B cell (primary cell): Measurements from ENCODE around the gene TRIM50. TPM values are rescaled to one million over a fixed set of nuclear protein-coding genes. Genes with fewer than 3 reads are reported as not detected.
"Not testable (repeated sequence)": the region's sequence is repeated elsewhere in the genome, so short reads cannot be mapped to it uniquely, and the experiment has no call there.

Experiments
- ATAC-seq: fragments of 200-7000 bp; cut with Tn5 transposase; one replicate; pipeline ENCODE4 v1.10.0; 2021; ENCODE audit warnings: low read depth, mild to moderate bottlenecking, moderate number of reproducible peaks, moderate library complexity
- CTCF ChIA-PET: fragments of 350-600 bp; sonication (Branson Sonifier 250); formaldehyde crosslinking; loops from one replicate; lab custom pipeline; 2021; ENCODE audit warnings: antibody characterized with exemption, inconsistent platforms; lab: Charles Lee
- POLR2A ChIA-PET: fragments of 350-600 bp; sonication (Branson Sonifier 250); formaldehyde crosslinking; loops from one replicate; lab custom pipeline; 2021; ENCODE audit warnings: antibody characterized with exemption; lab: Charles Lee
- DNase-seq: peaks from one replicate; pipeline ENCODE4 v3.0.0; 2013
- H2AFZ ChIP-seq: 2 replicates; pipeline ENCODE4 v1.6.1; 2012; ENCODE audit warnings: mild to moderate bottlenecking, low read depth, low read length; ENCODE audit not compliant: insufficient read depth, poor library complexity, severe bottlenecking
- H3K27ac ChIP-seq, 2 donors: 1 replicate in 1 of 2; 2 replicates in 1 of 2; pipeline ENCODE4 v1.5.1; 2012 to 2013; ENCODE audit warnings: low read length in 2 of 2, mild to moderate bottlenecking in 2 of 2, moderate library complexity in 1 of 2
- H3K27me3 ChIP-seq, 4 experiments: fragments of 200-600 bp in 1 of 4; sonication (generic) in 1 of 4; replicated peaks in 1 of 4; 1 replicate in 2 of 4; 2 replicates in 2 of 4; pipeline versions ENCODE4 v1.6.1 to v1.7.0; 2013 to 2016; ENCODE audit warnings: low read length in 3 of 4, mild to moderate bottlenecking in 2 of 4, mixed read lengths in 1 of 4, moderate library complexity in 1 of 4; ENCODE audit not compliant: insufficient read depth in 4 of 4, control insufficient read depth in 3 of 4; ENCODE audit errors: control extremely low read depth in 1 of 4
- H3K36me3 ChIP-seq, 2 experiments: replicated peaks in 1 of 2; 1 replicate in 1 of 2; 2 replicates in 1 of 2; pipeline versions ENCODE4 v1.6.1 to v1.7.1; 2013; ENCODE audit warnings: low read length in 1 of 2; ENCODE audit not compliant: insufficient read depth in 2 of 2, control insufficient read depth in 1 of 2; ENCODE audit errors: control extremely low read depth in 1 of 2, extremely low read depth in 1 of 2
- H3K4me1 ChIP-seq, 2 donors: fragments of 200-600 bp in 1 of 2; sonication (generic) in 1 of 2; 1 replicate in 1 of 2; 2 replicates in 1 of 2; pipeline versions ENCODE4 v1.5.1 to v1.6.1; 2013 to 2017; ENCODE audit warnings: low read length in 2 of 2; ENCODE audit not compliant: control insufficient read depth in 2 of 2, insufficient read depth in 2 of 2
- H3K4me2 ChIP-seq: replicated peaks from 2 replicates; pipeline ENCODE3; 2012; ENCODE audit warnings: mild to moderate bottlenecking, low read depth, low read length; ENCODE audit not compliant: poor library complexity, severe bottlenecking
- H3K4me3 ChIP-seq, 5 experiments: fragments of 200-600 bp in 1 of 5; sonication (generic) in 1 of 5; 1 replicate in 3 of 5; 2 replicates in 2 of 5; pipeline versions ENCODE4 v1.5.1 to v1.7.0; 2011 to 2016; ENCODE audit warnings: low read length in 4 of 5, mild to moderate bottlenecking in 4 of 5, low read depth in 2 of 5, control low read depth in 1 of 5, moderate library complexity in 1 of 5; ENCODE audit not compliant: insufficient read depth in 1 of 5; ENCODE audit errors: control extremely low read depth in 1 of 5, extremely low read depth in 1 of 5
- H3K79me2 ChIP-seq: fragments of 200-600 bp; sonication (generic); one replicate; pipeline ENCODE4 v1.6.0; 2016; ENCODE audit warnings: low read length; ENCODE audit not compliant: control insufficient read depth, insufficient read depth
- H3K9ac ChIP-seq: fragments of 200-600 bp; sonication (generic); 2 replicates; pipeline ENCODE4 v1.6.1; 2017; ENCODE audit warnings: mild to moderate bottlenecking, low read length, moderate library complexity
- H3K9me3 ChIP-seq, 3 donors: one replicate each; pipeline versions ENCODE4 v1.6.1 to v1.7.1; 2013; ENCODE audit warnings: low read length in 2 of 3; ENCODE audit not compliant: control insufficient read depth in 2 of 3, insufficient read depth in 1 of 3; ENCODE audit errors: control extremely low read depth in 1 of 3
- H4K20me1 ChIP-seq: 2 replicates; pipeline ENCODE4 v1.6.0; 2012; ENCODE audit warnings: mild to moderate bottlenecking, low read length; ENCODE audit not compliant: insufficient read depth, control insufficient read depth, poor library complexity, severe bottlenecking
- H3K27ac Mint-ChIP-seq: one replicate; pipeline ENCODE4 v1.8.0; 2021; ENCODE audit warnings: mixed read lengths
- H3K27me3 Mint-ChIP-seq: one replicate; pipeline ENCODE4 v1.8.0; 2021; ENCODE audit warnings: mixed read lengths
- H3K4me1 Mint-ChIP-seq: one replicate; pipeline ENCODE4 v1.8.0; 2021; ENCODE audit warnings: mixed read lengths
- H3K4me3 Mint-ChIP-seq: one replicate; pipeline ENCODE4 v1.8.0; 2021; ENCODE audit warnings: mixed read lengths
- H3K9me3 Mint-ChIP-seq: one replicate; pipeline ENCODE4 v1.8.0; 2022; ENCODE audit warnings: mixed read lengths; ENCODE audit not compliant: insufficient read depth
- EZH2 ChIP-seq: IDR thresholded peaks from 2 replicates; pipeline ENCODE4 v1.6.1; 2012; ENCODE audit warnings: borderline replicate concordance, low read depth, mild to moderate bottlenecking, moderate library complexity, low read length; ENCODE audit not compliant: insufficient read depth, poor library complexity, severe bottlenecking
- WGBS: methylation state at CpG from one replicate; pipeline ENCODE4 v1.1.5; 2013; ENCODE audit warnings: missing lambda C conversion rate; ENCODE audit not compliant: insufficient coverage; 5-methylcytosine and 5-hydroxymethylcytosine counted together
- intact Hi-C: fragments of 100-400 bp; cut with micrococcal nuclease; formaldehyde crosslinking; loops from one replicate; pipeline ENCODE4 v1.10.0; 2022
- polyA plus RNA-seq: library from polyadenylated mRNA; depleted of rRNA; stranded (reverse); fragments of >200 nt; gene quantifications from 2 replicates; pipeline ENCODE4 v1.2.3, GENCODE V29; 2012
- total RNA-seq, 2 donors: library from RNA; stranded (reverse); fragments of 120-200 nt in 1 of 2; gene quantifications; 1 replicate in 1 of 2; 2 replicates in 1 of 2; pipeline versions ENCODE4 v1.2.3 to v1.2.4, GENCODE V29; 2013 to 2022
- TF ChIP-seq, protein P1 (sequence below): fragments of 200-600 bp; IDR thresholded peaks from one replicate; pipeline ENCODE4 v1.8.0; 2022; ENCODE audit warnings: antibody characterized with exemption, mild to moderate bottlenecking

TRIM50 gene
- total and polyA plus RNA-seq, 2 donors (not counting 1 experiment from before 2014, with no cell fraction given): not detected

DNA sequence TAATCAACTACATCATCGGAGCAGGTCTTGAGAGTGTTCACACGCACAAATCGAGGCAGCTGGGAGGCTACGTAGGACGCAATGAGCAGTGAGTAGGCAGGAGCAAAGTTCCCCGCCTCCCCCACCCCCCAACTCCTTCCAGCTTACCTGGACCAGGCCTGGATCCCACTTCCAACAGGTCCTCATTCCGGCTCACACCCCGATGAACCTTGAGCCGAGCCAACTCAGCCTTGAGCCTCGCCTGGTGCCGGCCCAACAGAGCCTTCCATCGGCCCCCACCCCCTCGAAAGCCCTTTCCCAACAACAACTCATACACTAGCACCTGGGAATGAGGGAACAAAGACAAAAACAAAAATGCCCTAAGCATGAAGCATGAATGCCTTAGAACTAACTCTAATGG lies 20.4 kb downstream of the TRIM50 start:
- WGBS: 97% methylated on average over 11 of the region's 13 CpGs
- Histone ChIP-seq H3K4me2 (peak overlapping the region; percentile 73), H3K27ac (no peak overlapping the region), H3K9me3 (peaks cover 0 to 4% (median 0%) of the 10 kb centered on the region in 3 donors), H3K79me2 (peaks cover 27% of the 10 kb centered on the region), H2AFZ (no peak overlapping the region), H3K36me3 (peaks cover 0 to 36% of the 10 kb centered on the region in 2 experiments), H3K9ac (peak overlapping the region; percentile 73), H4K20me1 (peaks cover 23% of the 10 kb centered on the region), H3K4me1 (peaks cover 14 to 19% of the 10 kb centered on the region in 2 donors), H3K4me3 (peak overlapping the region in 3 of 5 experiments; percentile 71 to 80 (median 73)), H3K27me3 (no peaks in the 10 kb centered on the region)
- ChIA-PET POLR2A (no interaction called here), CTCF (no interaction called here)
- H3K4me3 Mint-ChIP-seq: peak overlapping the region; percentile 99
- H3K27me3 Mint-ChIP-seq: no peaks in the 10 kb centered on the region
- peaks cover 34% of the 10 kb centered on the region for H3K4me1 Mint-ChIP-seq
- no peak for ATAC-seq
- DNase-seq: no peak
- no peak for TF ChIP-seq EZH2
- TF ChIP-seq, protein P1, sequence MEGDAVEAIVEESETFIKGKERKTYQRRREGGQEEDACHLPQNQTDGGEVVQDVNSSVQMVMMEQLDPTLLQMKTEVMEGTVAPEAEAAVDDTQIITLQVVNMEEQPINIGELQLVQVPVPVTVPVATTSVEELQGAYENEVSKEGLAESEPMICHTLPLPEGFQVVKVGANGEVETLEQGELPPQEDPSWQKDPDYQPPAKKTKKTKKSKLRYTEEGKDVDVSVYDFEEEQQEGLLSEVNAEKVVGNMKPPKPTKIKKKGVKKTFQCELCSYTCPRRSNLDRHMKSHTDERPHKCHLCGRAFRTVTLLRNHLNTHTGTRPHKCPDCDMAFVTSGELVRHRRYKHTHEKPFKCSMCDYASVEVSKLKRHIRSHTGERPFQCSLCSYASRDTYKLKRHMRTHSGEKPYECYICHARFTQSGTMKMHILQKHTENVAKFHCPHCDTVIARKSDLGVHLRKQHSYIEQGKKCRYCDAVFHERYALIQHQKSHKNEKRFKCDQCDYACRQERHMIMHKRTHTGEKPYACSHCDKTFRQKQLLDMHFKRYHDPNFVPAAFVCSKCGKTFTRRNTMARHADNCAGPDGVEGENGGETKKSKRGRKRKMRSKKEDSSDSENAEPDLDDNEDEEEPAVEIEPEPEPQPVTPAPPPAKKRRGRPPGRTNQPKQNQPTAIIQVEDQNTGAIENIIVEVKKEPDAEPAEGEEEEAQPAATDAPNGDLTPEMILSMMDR: no peak
- intact Hi-C loops: no loop called here
- peak overlapping the region; percentile 99 for H3K27ac Mint-ChIP-seq
- H3K9me3 Mint-ChIP-seq: no peaks in the 10 kb centered on the region

DNA sequence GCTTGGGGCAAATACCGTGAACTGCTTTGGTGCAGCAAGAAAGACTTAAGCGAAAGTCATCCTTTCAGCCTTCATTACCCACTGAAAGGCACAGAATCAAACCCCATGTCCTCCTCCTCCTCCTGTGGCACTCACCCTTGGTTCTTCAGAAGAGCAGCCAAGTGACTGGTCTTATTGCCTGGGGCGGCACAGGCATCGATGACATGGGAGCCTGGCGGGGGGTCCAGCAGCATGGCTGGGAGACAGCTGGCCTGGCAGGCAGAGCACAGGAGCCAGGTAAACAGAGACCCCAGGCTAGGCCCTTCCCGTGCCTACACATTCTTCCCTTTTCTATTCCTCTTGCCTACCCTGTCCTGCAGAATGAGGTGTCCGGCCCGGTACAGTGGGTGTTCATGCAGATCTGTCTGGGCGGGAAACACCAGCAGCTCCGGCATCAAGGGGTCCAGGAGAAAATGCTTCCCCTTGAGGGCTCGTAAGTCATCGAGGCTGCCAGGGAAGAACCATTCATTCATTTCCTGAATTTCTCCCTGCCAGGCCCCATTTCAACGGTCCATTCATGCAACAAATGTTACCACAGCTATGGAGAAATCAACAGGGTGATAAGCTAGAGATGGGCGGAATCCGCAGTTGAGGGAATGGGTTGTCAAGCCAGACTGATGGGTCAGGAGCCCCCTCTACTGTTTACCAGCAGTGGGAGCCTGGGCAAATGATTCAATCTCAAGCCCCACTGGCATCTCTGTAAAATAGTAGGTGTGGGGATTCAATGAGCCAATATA lies 23.1 kb downstream of the TRIM50 start:
- H3K9me3 ChIP-seq, ATAC-seq, CTCF ChIA-PET, H3K4me3 ChIP-seq, DNase-seq, H2AFZ ChIP-seq, H3K27ac Mint-ChIP-seq, H3K9ac ChIP-seq, H3K4me3 Mint-ChIP-seq, H3K27me3 Mint-ChIP-seq, H3K4me2 ChIP-seq, H3K9me3 Mint-ChIP-seq, H3K27ac ChIP-seq, H3K27me3 ChIP-seq, intact Hi-C loops, POLR2A ChIA-PET: not testable (repeated sequence)
- Histone ChIP-seq H3K79me2 (peaks cover 27% of the 10 kb centered on the region), H4K20me1 (peaks cover 23% of the 10 kb centered on the region), H3K36me3 (peaks cover 0 to 36% of the 10 kb centered on the region in 2 experiments), H3K4me1 (peaks cover 14 to 19% of the 10 kb centered on the region in 2 donors)
- H3K4me1 Mint-ChIP-seq: peaks cover 30% of the 10 kb centered on the region
- 95% methylated on average over 4 of the region's 15 CpGs for WGBS
